ENCODE data around the gene RPS16.

The RPS16 gene

GRCh38 chr19:39405958-39406655 is 29.6 kb downstream of the RPS16 start:
- peak; percentile 50 for DNase-seq

GRCh38 chr19:39405261-39405957 is 30.3 kb downstream of the RPS16 start:
- DNase-seq, result peak; percentile 69

DNA sequence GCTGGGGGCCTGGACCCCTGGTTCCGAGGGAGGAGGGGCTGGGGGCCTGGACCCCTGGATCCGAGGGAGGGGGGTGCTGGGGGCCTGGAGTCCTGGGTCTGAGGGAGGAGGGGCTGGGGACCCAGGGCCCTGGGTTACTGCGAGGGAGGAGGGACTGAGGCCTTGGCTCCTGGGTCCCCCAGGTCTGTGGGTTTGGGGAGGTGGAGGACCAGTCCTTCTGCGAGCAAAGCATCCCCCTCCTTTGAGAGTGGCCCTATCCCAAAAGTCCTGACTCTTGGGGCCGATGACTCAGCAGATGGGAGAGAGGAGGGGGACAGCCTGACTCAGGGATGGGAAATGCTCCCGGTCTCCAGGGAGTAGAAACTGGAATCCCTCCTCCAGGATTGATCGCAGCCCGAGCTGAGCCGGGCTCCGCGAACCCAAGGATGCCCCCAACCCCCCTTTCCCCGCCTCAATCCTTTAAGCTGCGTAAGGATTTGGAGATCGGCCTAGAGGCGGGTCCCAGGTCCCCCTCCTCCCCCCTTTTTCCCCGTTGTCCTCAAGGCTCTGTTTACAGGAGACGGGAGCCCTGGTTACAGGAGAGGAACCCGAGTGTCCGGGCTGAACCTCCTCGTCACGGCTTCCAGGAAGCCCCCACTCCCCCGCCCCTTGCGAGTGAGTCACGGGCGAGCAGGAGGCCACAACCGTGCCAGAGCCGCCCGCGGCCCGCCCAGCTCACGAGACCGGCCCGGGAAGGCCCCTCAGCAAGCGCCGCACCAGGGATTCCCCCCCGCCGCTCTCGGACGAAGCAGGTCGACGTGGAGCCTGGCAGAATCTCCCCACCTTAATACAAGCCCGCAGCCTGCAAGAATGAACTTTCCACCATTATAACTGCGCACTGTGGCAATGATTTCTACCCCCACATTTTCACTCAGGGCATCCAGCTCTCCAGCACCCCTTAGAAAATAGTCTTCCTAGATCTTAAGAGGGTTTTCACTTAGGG is 32.1 kb downstream of the RPS16 start:
- DNase-seq, result peak; percentile 57

- DNase-seq, result peak; percentile 72
These were observed 33.1 kb downstream of the RPS16 start for GRCh38 chr19:39402346-39403300.

DNA sequence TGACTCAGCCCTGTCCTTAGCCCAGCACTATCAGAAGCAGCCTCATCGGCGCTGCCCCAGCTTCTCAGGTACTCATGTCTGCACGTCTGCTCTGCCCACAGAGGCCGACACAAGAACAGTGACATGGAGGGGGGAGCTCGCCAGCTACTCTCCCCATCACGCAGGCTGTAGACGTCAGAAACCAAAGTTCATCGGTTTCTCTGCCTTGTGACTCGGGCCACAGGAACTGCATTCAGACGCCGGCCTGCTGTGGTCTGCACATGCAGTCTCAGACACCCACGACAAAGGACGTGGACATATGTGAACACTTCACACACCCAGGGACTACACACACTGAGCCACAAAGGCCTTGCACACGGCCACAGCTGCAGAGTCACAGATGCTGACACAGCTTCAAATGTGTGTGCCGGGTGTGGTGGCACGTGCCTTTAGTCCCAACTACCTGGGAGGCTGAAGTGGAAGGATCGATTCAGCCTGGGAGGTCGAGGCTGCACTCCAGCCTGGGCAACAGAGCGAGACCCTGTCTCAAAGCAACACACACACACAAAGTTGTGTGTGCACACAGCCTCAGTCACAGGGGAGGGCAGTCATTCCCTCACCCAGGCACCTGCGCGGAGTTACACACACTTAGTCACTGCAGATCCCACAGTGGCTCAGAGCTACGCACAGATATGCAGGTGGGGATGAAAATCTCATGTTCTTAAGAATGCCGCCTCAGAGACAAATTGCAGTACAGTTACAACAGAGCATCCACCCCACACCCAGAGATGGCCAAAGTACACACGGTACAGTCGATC is 34.0 kb downstream of the RPS16 start:
- no peak for DNase-seq

DNA sequence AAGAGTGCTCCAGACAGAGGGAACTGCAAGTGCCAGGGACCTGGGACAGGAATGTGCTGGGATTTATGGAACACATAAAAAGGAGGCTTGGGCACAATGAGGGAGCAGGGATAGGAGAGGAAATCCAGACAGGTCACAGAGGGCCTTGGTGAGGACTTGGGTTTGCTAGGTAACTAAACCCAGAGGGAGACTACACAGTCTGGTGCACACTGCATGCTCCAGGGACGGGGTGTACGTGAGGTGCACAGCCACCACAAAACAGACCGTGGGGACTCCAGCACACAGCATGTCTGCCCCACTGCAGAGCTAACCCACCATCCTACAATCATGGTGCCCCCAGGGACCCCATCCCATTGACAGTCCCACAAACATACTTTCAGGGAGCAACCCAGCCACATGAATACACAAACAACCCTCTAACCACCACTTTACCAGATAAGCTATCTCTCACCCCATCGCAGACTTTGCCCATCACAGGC is 34.6 kb downstream of the RPS16 start:
- DNase-seq, result no peak

DNA sequence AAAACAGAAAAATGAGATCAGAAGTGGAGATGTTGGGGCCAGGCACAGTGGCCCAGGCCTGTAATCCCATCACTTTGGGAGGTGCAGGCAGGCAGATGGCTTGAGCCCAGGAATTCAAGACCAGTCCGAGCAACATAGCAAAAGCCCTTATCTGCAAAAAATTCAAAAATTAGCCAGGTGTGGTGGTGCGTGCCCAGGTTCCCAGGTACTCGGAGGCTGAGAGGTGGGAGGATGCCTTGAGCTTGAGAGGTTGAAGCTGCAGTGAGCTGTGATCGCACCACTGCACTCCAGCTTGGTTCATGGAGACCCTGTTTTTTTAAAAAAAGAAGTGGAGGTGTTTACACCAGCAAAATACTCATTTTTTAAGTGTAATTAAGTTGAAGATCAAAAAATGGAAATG is 35.7 kb downstream of the RPS16 start:
- no peak for DNase-seq

- DNase-seq, result no peak
These were observed 36.1 kb downstream of the RPS16 start for GRCh38 chr19:39399668-39400050.

DNA sequence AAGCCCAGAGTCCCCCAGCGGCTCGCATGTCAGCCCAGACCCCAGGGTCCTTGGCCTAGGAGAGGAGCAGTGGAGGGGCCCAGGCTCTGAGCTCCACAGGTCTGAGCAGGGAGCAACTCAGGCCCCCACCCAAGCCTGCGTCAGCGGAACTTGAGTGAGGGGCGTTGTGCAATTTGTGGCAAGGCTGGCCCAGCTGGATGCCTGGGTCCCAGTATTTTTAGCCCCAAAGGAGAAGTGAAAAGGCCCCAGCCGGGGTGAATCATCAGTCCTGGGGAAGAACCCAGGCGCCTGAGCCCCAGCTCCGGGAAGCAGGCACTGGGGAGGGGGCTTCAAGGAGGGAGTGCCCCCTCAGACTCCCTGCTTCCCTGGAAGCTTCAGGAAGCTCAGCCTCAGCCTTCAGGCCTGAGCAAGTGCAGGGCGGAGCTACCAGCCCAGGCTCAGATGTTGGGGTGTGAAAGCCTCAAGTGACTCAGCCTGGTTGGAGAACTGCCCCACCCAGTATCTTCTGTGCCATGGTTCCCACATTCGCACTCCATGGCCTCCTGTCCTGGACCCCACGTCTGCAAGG is 37.4 kb downstream of the RPS16 start:
- DNase-seq, result no peak

- DNase-seq, result peak; percentile 73
These were observed 38.1 kb downstream of the RPS16 start for GRCh38 chr19:39397360-39398296.

DNA sequence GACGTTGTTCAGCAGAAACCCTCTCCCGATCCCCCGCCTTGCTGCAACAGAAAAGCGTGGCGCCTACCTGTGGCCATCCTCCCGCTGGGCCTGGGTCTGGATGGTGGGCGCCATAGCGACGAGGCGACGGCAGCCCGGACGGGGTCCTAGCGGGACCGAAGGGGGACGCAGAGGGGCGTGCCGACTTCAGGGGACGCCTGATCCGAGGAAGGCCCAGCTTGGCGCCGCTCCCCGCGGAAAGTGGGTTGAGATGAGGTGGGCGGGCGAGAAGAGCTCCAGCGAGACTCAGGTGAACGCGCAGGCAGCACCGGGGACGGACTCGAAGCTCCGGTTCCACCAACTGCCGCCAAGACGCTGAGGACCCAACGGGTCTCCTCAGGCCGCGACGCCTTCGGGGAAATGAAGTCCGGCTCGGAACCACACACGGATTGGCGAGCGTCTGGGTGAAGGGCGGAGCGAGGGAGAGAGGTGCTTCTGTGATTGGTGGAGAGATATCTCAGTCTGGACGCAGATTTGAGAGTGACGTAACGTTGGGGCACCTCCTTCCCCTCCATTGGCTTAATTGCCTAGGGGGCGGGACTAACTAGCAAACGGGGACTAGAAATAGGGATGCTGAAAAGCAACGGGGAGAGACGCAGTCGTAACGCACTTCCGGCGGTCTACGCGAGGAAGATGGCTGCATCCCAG is 44.9 kb downstream of the RPS16 start, which contains the start of the genes MED29 and PAF1:
TSS of gene MED29 (plus strand) at position 628 of the 687 bp plus-strand sequence. CDS start at position 673, 45 bp downstream.
TSS of gene PAF1 (minus strand) at position 356 of the 687 bp plus-strand sequence. CDS start at position 114, 242 bp downstream.
- DNase-seq, result peak; percentile 99

DNA sequence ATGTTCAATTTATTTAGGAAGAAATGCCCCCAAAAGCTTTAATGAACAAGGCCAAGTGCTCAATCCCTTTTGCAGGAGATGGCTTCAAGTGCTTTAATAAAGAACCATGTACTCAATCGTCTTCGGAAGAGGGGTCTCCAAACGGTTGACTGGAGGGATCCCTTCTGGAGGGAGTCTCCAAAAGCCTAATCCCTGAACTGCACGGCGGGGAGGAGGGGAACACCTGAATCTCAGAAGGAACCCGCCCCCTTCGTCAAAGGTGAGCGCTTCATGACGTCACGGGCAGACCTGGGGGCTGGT is 45.3 kb downstream of the RPS16 start:
- DNase-seq, result no peak

- no peak for DNase-seq
These were observed 45.9 kb downstream of the RPS16 start for GRCh38 chr19:39389631-39390414.

GRCh38 chr19:39388657-39389056 is 47.1 kb downstream of the RPS16 start:
- no peak for DNase-seq

DNA sequence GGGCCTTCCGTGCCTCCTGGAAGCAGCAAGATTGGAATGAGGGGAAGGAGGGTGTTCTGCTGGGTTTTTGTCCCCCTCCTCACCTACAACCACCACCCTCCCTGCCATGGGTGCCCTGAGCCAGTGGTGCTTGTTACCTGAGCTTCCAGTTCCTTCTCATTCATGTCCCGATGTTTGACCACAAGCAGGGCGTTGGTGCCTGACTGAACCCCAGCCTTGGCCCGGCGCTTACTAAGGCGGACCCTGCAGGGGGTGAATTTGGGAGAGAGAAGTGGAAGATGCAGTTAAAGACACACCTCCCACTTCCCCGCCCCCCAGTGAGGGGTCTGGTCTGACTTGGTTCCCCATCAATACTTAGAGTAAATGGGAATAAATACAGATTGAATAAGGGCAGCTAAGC is 49.2 kb downstream of the RPS16 start:
- DNase-seq, result no peak

- no peak for DNase-seq
These were observed 49.9 kb downstream of the RPS16 start for GRCh38 chr19:39385629-39386411.
